ENCODE results near the gene DDAH1. TPM values are rescaled to one million over a fixed set of nuclear protein-coding genes. Genes with fewer than 3 reads are reported as not detected.

DDAH1 gene
- total and polyA plus RNA-seq, 2 of the 8 experiments (the other 6 are each of a cell fraction or from before 2014, with no cell fraction given) = 22.8 to 54.5 TPM

GRCh38 chr1:85343213-85343611 is 121.7 kb downstream of the DDAH1 start (continued):
- TF ChIP-seq ASH2L (IDR thresholded peaks at IDR 0.05; ENCODE audit: low read length) (no peak), SP2 (IDR thresholded peaks at IDR 0.05; ENCODE audit: low read length) (no peak), EGR1 (IDR thresholded peaks at IDR 0.05; ENCODE audit: borderline replicate concordance, low read depth, low read length) (no peak), POLR2AphosphoS5 (IDR thresholded peaks at IDR 0.05; ENCODE audit: low read depth, low read length) (no peak), TBP (IDR thresholded peaks at IDR 0.05; ENCODE audit: low read depth, low read length) (no peak), POU5F1 (IDR thresholded peaks at IDR 0.05; ENCODE audit: low read depth, low read length) (no peak), HDAC2 (IDR thresholded peaks at IDR 0.05; ENCODE audit: borderline replicate concordance in 1 of 2, low read depth in 2 of 2, low read length in 2 of 2) (no peak), CTCF (IDR thresholded peaks at IDR 0.05; ENCODE audit: control extremely low read depth in 1 of 3, insufficient read depth in 1 of 3, low read depth in 1 of 3, low read length in 3 of 3) (no peak), CHD1 (IDR thresholded peaks at IDR 0.05; ENCODE audit: low read depth, low read length) (no peak)
